WTC11 (cell line): ENCODE data around the gene OR51S1. TPM values are rescaled to one million over a fixed set of nuclear protein-coding genes. Genes with fewer than 3 reads are reported as not detected.

ENCODE experiments used
- ATAC-seq: fragments of 200-7000 bp; cut with Tn5 transposase; 2 replicates; pipeline ENCODE4 v1.10.0; 2021; ENCODE audit warnings: mild to moderate bottlenecking, moderate library complexity
- CTCF ChIA-PET: fragments of 300-600 bp; sonication (Branson Sonifier 250); formaldehyde crosslinking; loops from one replicate; lab custom pipeline; 2021; ENCODE audit warnings: antibody characterized with exemption; lab: Charles Lee
- POLR2A ChIA-PET: fragments of 350-600 bp; sonication (Branson Sonifier 250); formaldehyde crosslinking; loops from one replicate; lab custom pipeline; 2021; ENCODE audit warnings: antibody characterized with exemption; lab: Charles Lee
- DNase-seq: peaks from one replicate; pipeline ENCODE4 v3.0.0; 2021; ENCODE audit warnings: low spot score
- H3K27ac Mint-ChIP-seq: 2 replicates; pipeline ENCODE4 v1.8.0; 2021; ENCODE audit warnings: mixed read lengths
- H3K27me3 Mint-ChIP-seq: 2 replicates; pipeline ENCODE4 v1.8.0; 2021; ENCODE audit warnings: low read depth, mild to moderate bottlenecking, moderate library complexity, mixed read lengths
- H3K36me3 Mint-ChIP-seq: 2 replicates; pipeline ENCODE4 v1.8.0; 2021; ENCODE audit warnings: mixed read lengths
- H3K4me1 Mint-ChIP-seq: 2 replicates; pipeline ENCODE4 v1.8.0; 2022; ENCODE audit warnings: mixed read lengths
- H3K4me3 Mint-ChIP-seq: 2 replicates; pipeline ENCODE4 v1.8.0; 2021; ENCODE audit warnings: mild to moderate bottlenecking, moderate library complexity, mixed read lengths
- H3K9me3 Mint-ChIP-seq: 2 replicates; pipeline ENCODE4 v1.8.0; 2021; ENCODE audit warnings: mixed read lengths
- CBFB ChIP-seq: sonication (generic); formaldehyde crosslinking; IDR thresholded peaks from 2 replicates; pipeline ENCODE4 v1.8.1; 2022; ENCODE audit warnings: mild to moderate bottlenecking, low read depth, missing genetic modification reagents
- CREM ChIP-seq: sonication (generic); formaldehyde crosslinking; IDR thresholded peaks from 2 replicates; pipeline ENCODE4 v1.8.1; 2022; ENCODE audit warnings: mild to moderate bottlenecking, missing genetic modification reagents, moderate library complexity
- ELF4 ChIP-seq: sonication (generic); formaldehyde crosslinking; IDR thresholded peaks from 2 replicates; pipeline ENCODE4 v1.8.1; 2022; ENCODE audit warnings: low read depth, mild to moderate bottlenecking, moderate library complexity, missing genetic modification reagents
- EMX1 ChIP-seq: fragments of 250-450 bp; sonication (Bioruptor Pico); IDR thresholded peaks from 2 replicates; pipeline ENCODE4 v1.8.0; 2021; ENCODE audit warnings: mild to moderate bottlenecking
- FOXJ3 ChIP-seq: sonication (generic); formaldehyde crosslinking; IDR thresholded peaks from 2 replicates; pipeline ENCODE4 v1.9.0; 2021; ENCODE audit warnings: missing genetic modification reagents, mild to moderate bottlenecking, borderline replicate concordance
- FOXP1 ChIP-seq: sonication (generic); formaldehyde crosslinking; IDR thresholded peaks from 2 replicates; pipeline ENCODE4 v1.8.0; 2022; ENCODE audit warnings: missing genetic modification reagents, mild to moderate bottlenecking, moderate library complexity, borderline replicate concordance
- GRHL2 ChIP-seq: fragments of 250-450 bp; sonication (Bioruptor Pico); IDR thresholded peaks from 2 replicates; pipeline ENCODE4 v1.8.0; 2022; ENCODE audit warnings: mild to moderate bottlenecking, moderate library complexity; ENCODE audit not compliant: insufficient replicate concordance, severe bottlenecking
- HMGXB4 ChIP-seq: sonication (generic); formaldehyde crosslinking; IDR thresholded peaks from 2 replicates; pipeline ENCODE4 v1.8.1; 2023; ENCODE audit warnings: mild to moderate bottlenecking, moderate library complexity, missing genetic modification reagents
- IRF1 ChIP-seq: sonication (generic); formaldehyde crosslinking; IDR thresholded peaks from 2 replicates; pipeline ENCODE4 v1.8.0; 2023; ENCODE audit warnings: missing genetic modification reagents
- KAT7 ChIP-seq: sonication (generic); formaldehyde crosslinking; IDR thresholded peaks from 2 replicates; pipeline ENCODE4 v1.8.1; 2023; ENCODE audit warnings: missing genetic modification reagents, mild to moderate bottlenecking, borderline replicate concordance
- NFYB ChIP-seq: sonication (generic); formaldehyde crosslinking; conservative IDR thresholded peaks from 2 replicates; pipeline ENCODE4 v1.8.0; 2022; ENCODE audit warnings: low read depth, missing genetic modification reagents
- NR2C2 ChIP-seq: sonication (generic); formaldehyde crosslinking; IDR thresholded peaks from 2 replicates; pipeline ENCODE4 v1.8.0; 2022; ENCODE audit warnings: mild to moderate bottlenecking, missing genetic modification reagents
- NR3C1 ChIP-seq: sonication (generic); formaldehyde crosslinking; conservative IDR thresholded peaks from 2 replicates; pipeline ENCODE4 v1.8.1; 2023; ENCODE audit warnings: low read depth, mild to moderate bottlenecking, missing genetic modification reagents
- PRRX2 ChIP-seq: fragments of 250-450 bp; sonication (Bioruptor Pico); IDR thresholded peaks from 2 replicates; pipeline ENCODE4 v1.8.0; 2021; ENCODE audit warnings: mild to moderate bottlenecking
- RORB ChIP-seq: fragments of 250-450 bp; sonication (Bioruptor Pico); IDR thresholded peaks from 2 replicates; pipeline ENCODE4 v1.9.0; 2021; ENCODE audit warnings: mild to moderate bottlenecking
- SMAD3 ChIP-seq: sonication (generic); formaldehyde crosslinking; IDR thresholded peaks from 2 replicates; pipeline ENCODE4 v1.8.0; 2022; ENCODE audit warnings: missing genetic modification reagents, mild to moderate bottlenecking, borderline replicate concordance
- SP1 ChIP-seq: sonication (generic); formaldehyde crosslinking; conservative IDR thresholded peaks from 2 replicates; pipeline ENCODE4 v1.8.1; 2022; ENCODE audit warnings: missing genetic modification reagents
- ZNF232 ChIP-seq: sonication (generic); formaldehyde crosslinking; IDR thresholded peaks from 2 replicates; pipeline ENCODE4 v1.8.0; 2022; ENCODE audit warnings: mild to moderate bottlenecking, missing genetic modification reagents
- total RNA-seq: library from RNA; stranded (reverse); gene quantifications from 3 replicates; pipeline ENCODE4 v1.2.3, GENCODE V29; 2021
- TF ChIP-seq, protein P1 (sequence below): sonication (generic); formaldehyde crosslinking; IDR thresholded peaks from 2 replicates; pipeline ENCODE4 v1.8.1; 2023; ENCODE audit warnings: mild to moderate bottlenecking, missing genetic modification reagents
- TF ChIP-seq, protein P2 (sequence below): sonication (generic); formaldehyde crosslinking; IDR thresholded peaks from 2 replicates; pipeline ENCODE4 v1.8.1; 2023; ENCODE audit warnings: mild to moderate bottlenecking, missing genetic modification reagents
- TF ChIP-seq, protein P3 (sequence below): sonication (generic); formaldehyde crosslinking; conservative IDR thresholded peaks from 2 replicates; pipeline ENCODE4 v1.8.1; 2022; ENCODE audit warnings: mild to moderate bottlenecking, missing genetic modification reagents

OR51S1 gene
- total RNA-seq, 1 experiment from 2014 or later = not detected

- Mint-ChIP-seq H3K27me3 (peaks cover 4% of the 10 kb centered on the region; the same call in 1 of the 2 replicates), H3K4me1 (peaks cover 2% of the 10 kb centered on the region), H3K9me3 (no peaks in the 10 kb centered on the region), H3K27ac (no peak overlapping the region), H3K36me3 (no peaks in the 10 kb centered on the region), H3K4me3 (no peak overlapping the region)
- no peak for TF ChIP-seq CBFB (CRISPR knock-in tag)
- TF ChIP-seq, protein P1, sequence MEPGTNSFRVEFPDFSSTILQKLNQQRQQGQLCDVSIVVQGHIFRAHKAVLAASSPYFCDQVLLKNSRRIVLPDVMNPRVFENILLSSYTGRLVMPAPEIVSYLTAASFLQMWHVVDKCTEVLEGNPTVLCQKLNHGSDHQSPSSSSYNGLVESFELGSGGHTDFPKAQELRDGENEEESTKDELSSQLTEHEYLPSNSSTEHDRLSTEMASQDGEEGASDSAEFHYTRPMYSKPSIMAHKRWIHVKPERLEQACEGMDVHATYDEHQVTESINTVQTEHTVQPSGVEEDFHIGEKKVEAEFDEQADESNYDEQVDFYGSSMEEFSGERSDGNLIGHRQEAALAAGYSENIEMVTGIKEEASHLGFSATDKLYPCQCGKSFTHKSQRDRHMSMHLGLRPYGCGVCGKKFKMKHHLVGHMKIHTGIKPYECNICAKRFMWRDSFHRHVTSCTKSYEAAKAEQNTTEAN (CRISPR knock-in tag) = no peak
- TF ChIP-seq RORB (CRISPR knock-in tag) = no peak
- no peak for TF ChIP-seq NR3C1
- no peak for TF ChIP-seq NFYB (CRISPR knock-in tag)
- no peak for TF ChIP-seq PRRX2 (CRISPR knock-in tag)
- no peak for TF ChIP-seq CREM (CRISPR knock-in tag)
- TF ChIP-seq SP1 (CRISPR knock-in tag) = no peak
- no peak for TF ChIP-seq IRF1 (CRISPR knock-in tag)
- TF ChIP-seq, protein P2, sequence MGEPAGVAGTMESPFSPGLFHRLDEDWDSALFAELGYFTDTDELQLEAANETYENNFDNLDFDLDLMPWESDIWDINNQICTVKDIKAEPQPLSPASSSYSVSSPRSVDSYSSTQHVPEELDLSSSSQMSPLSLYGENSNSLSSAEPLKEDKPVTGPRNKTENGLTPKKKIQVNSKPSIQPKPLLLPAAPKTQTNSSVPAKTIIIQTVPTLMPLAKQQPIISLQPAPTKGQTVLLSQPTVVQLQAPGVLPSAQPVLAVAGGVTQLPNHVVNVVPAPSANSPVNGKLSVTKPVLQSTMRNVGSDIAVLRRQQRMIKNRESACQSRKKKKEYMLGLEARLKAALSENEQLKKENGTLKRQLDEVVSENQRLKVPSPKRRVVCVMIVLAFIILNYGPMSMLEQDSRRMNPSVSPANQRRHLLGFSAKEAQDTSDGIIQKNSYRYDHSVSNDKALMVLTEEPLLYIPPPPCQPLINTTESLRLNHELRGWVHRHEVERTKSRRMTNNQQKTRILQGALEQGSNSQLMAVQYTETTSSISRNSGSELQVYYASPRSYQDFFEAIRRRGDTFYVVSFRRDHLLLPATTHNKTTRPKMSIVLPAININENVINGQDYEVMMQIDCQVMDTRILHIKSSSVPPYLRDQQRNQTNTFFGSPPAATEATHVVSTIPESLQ (CRISPR knock-in tag) = no peak
- no peak for TF ChIP-seq KAT7 (CRISPR knock-in tag)
- TF ChIP-seq FOXJ3 = no peak
- TF ChIP-seq ELF4 (CRISPR knock-in tag) = no peak
- ChIA-PET POLR2A (no interaction called here), CTCF (no interaction called here)
- DNase-seq (no peak), ATAC-seq (no peak)
Measured at GRCh38 chr11:4809246-4809645, 39.8 kb downstream of the OR51S1 start.

GRCh38 chr11:4808476-4808875, 40.5 kb downstream of the OR51S1 start:
- no peak for DNase-seq
- H3K4me3 Mint-ChIP-seq = no peak overlapping the region
- CTCF ChIA-PET = no interaction called here
- H3K4me1 Mint-ChIP-seq = no peaks in the 10 kb centered on the region
- no peaks in the 10 kb centered on the region for H3K36me3 Mint-ChIP-seq
- no peak for TF ChIP-seq CREM (CRISPR knock-in tag)
- TF ChIP-seq, protein P3, sequence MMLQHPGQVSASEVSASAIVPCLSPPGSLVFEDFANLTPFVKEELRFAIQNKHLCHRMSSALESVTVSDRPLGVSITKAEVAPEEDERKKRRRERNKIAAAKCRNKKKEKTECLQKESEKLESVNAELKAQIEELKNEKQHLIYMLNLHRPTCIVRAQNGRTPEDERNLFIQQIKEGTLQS (CRISPR knock-in tag) = no peak
- no peak for TF ChIP-seq EMX1 (CRISPR knock-in tag)
- TF ChIP-seq ZNF232 = no peak
- TF ChIP-seq HMGXB4 (CRISPR knock-in tag) = no peak
- no peak for TF ChIP-seq GRHL2 (CRISPR knock-in tag)
- TF ChIP-seq FOXP1 = no peak
- TF ChIP-seq NR2C2 (CRISPR knock-in tag) = no peak
- no peak for TF ChIP-seq SMAD3 (CRISPR knock-in tag)
- no peak overlapping the region for H3K27ac Mint-ChIP-seq
- no peak for ATAC-seq
- POLR2A ChIA-PET = no interaction called here
- peaks cover 4% of the 10 kb centered on the region; the same call in 1 of the 2 replicates for H3K27me3 Mint-ChIP-seq
- no peaks in the 10 kb centered on the region for H3K9me3 Mint-ChIP-seq
